NCI-H460 (cell line): ENCODE results near the gene OSBPL10. TPM values are rescaled to one million over a fixed set of nuclear protein-coding genes. Genes with fewer than 3 reads are reported as not detected.
"Not testable (repeated sequence)": the region's sequence is repeated elsewhere in the genome, so short reads cannot be mapped to it uniquely, and the experiment has no call there.

Source experiments
- DNase-seq: peaks from one replicate; pipeline ENCODE4 v3.0.0-alpha.2; 2016; ENCODE audit warnings: low read depth; ENCODE audit errors: extremely low read depth
- total RNA-seq: library from RNA; depleted of rRNA; stranded (reverse); fragments of >200 nt; shearing (Covaris generic); gene quantifications from 2 replicates; pipeline ENCODE4 v1.2.3, GENCODE V29; 2014

Gene OSBPL10
- total RNA-seq, 1 experiment from 2014 or later: 3.0 TPM

DNA sequence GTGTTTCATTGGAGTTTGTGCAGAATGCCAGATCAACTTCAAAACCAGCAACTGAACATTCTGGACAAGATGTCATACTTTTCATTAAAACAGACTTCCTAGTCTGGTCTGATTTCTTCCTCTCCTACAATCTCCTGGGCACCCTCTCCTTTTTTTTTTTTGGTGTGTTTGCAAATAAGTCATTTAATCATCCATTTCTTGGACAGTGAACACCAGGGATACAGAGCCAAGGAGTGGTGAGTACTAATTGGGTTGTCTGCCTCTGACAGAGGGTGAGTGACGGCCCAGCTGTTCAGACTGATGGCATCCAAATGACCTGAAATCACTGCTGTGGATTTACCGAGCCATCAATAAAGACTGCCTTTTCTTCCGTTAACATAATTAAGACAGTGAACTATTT lies 290.3 kb downstream of the OSBPL10 start:
- DNase-seq: no peak

DNA sequence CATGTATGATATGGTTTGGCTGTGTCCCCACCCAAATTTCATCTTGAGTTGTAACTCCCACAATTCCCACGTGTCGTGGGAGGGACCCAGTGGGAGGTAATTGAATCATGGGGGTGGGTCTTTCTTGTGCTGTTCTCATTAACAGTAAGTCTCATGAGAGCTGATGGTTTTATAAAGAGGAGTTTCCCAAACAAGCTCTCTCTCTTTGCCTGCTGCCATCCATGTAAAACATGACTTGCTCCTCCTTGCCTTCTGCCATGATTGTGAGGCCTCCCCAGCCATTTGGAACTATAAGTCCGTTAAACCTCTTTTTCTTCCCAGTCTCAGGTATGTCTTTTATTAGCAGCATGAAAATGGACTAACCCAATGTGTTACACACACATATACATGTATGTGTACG lies 291.5 kb downstream of the OSBPL10 start:
- DNase-seq: not testable (repeated sequence)

DNA sequence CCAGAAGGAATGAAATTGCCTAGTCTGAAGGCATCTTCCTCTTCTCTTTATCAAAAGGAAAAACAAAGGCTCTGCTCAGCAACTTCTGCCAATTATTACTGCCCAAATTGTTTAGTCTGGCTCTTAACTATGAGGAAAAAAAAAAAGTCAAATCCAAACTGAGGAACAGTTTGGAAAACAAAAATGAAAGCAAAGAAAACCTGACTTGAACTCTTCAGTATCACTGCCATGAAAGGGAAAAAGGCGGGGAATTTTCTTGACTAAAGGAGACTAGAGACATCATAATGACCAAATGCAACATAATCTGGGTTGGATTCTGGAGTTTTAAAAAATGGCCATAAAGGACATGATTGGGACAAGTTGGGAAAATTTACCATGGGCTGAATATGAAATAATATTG lies 292.1 kb downstream of the OSBPL10 start:
- no peak for DNase-seq

DNA sequence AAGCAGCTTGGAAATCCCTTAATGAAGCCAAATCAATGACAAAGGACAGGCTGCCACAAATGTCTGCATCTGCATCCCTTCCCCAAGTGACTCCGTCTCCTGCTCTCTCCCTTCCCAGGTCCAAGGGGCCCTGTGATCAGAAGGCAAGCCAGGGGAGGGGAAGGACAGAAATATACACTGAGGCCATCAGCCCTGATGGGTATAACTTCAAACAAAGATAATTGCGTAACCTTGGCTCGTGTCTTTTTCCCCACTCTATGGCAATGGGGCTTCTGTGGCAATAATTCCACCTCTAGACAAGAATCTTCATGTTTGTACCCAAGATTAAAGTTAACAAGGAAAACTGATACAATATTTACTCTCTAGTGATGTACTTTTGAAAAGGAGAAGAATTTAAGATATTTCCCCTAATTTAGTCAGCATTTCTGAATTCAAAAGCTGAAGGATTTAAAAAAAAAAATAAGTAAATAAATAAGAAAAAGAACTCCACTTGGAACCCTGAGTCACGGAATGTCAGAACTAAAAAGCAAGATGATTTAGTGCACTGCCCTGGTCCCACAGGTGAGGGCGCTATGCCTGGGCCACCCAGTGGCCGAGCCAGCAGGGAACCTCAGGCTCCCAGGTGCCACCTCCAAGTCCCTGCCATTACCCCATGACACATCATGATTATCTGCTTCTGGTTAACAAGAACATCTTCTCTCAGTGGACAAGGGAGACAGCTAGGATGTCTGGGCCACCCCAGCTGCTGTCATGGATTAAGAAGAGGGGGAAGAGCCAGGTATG lies 293.9 kb downstream of the OSBPL10 start:
- DNase-seq: no peak

DNA sequence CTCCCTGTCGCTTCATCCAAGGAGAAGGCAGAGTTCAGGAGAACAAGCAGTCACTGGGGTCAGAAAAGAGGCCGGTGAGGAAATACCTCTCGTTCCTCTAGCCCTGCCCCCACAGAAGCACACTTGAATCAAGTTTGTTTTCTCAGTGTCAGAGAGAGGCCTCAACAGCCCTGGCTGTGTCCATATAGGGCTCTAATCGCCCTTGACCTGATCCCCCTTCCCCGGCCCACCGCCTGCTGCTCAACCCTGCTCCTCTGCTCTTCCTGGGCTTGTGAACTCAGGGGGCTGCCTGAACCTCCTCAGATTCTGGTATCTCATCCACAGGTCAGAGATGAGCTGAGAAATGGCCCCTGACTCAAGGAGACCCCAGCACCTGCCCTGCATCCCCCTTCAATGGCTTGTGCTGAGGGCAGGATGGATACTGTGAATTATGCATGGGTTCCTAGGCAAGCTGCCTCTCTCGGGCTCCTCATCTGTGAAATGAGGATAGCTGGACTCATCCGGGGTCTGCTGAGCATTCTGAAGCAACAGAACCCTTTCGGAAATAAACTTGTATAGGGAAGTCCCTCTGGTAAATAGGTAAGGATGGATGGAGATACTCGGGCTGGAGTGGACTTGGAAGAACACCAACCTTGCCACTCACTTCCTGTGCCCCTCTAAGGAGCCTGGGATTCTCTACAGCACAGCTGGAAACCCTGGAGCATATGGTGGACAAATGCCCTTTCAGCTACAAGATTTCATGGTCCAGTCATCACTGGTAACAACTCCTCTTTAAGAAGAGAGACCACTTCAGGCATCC lies 300.8 kb downstream of the OSBPL10 start:
- DNase-seq: no peak

DNA sequence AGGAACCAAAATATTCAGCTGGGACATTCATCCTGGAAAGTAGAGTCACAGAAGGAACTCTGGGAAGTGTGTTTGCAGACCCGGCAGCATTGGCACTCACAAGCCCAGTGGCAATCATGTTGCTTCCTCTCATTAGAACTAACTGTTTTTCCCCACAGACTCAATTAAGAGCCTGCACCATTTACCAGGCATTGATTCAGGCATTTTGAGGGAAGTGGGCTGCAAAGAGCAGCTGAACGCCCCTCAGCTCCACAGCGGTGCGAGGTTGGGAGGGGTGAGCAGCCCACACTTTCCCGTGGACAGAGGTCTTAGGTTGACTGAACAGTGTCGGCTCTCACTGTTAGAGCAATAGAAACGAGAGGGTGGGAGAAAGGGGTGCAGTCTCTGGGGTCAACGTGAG lies 304.5 kb downstream of the OSBPL10 start:
- no peak for DNase-seq

DNA sequence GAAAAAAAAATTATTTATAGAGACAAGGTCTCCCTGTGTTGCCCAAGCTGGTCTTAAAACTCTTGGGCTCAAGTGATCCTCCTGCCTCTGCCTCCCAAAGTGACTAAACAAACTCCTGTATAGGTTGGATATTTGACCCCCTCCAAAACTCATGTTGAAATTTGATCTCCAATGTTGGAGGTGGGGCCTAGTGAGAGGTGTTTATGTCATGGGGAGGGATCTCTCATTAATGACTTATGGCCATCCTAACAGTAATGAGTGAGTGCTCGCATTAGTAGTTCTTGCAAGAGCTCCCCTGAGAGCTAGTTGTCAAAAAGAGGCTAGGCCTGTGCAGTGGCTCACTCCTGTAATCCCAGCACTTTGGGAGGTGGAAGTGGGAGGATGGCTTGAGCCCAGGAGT lies 307.1 kb downstream of the OSBPL10 start:
- no peak for DNase-seq

DNA sequence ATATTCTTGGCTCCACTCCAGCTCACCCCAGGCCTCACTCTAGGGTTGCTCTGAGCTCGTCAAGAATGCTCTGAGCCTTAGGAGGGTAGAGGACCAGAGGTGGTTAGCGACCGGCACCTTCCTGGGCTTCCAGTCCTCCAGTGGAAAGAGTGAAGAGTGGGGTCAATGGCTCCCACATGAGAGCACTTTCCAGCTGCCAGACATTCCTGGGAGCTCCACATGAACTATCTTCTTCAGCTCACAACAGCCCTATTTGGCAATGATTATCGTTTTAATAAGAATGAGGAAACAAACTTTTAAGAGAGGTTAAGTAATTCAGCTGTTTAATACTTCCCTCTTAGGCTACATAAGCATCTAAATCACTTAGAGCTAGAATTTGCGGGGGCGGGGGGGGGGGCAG lies 309.1 kb downstream of the OSBPL10 start:
- no peak for DNase-seq

DNA sequence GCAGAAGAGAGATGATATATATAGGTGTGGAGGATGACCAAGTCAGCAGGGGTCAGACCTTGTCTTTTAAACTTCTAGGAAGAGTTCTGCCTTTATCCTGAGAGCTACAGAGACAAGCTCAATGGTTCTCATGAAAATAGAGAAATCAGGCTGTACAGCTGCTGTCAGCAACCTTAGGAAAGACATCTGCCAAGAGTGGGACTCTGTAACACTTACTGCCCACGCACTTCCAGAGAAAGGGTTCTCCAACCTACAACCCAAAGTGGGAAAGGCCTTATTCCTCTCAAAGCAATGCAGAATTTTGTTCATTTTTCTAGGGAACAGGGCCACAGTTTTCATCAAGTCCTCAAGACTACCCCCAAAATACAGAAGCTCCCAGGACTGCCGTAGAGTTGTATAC lies 309.6 kb downstream of the OSBPL10 start:
- no peak for DNase-seq

DNA sequence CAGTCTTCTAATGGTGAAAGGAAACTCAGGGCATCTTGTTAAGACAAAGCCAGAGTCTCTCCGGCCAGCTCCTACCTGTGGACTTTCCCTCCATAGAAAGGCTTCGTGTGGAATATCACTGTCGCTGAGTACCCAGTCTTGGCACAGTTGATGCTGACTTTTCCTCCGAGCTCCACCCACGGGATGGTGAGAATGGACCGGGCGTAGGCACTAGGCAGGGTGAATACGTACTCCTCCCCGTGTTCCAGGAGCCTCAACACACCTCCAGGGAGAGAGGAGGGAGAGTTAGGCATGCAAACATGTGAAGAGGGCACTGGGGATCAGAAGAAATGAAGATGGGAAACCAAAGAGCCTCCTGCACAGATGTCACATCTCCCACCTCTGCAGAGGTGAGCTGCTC lies 310.3 kb downstream of the OSBPL10 start:
- DNase-seq: no peak

DNA sequence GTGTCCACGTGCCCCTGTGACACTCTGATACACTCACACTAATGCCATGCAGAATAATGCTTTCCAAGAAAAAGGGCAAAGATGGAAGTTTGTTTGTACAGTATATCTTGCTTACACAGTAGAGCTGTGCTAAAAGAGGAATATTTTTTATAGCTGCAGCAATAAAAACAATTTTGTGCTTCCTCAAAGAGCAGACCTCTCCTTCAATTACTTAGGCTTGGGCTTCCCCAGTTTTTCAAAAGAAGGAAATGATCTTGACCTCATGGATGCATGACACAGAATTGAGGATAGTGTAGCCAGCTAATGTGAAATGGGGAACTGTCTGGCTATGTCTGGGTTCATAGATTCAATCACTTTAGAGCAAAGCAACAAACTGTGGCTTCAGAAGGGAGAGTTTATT lies 310.9 kb downstream of the OSBPL10 start:
- DNase-seq: no peak

DNA sequence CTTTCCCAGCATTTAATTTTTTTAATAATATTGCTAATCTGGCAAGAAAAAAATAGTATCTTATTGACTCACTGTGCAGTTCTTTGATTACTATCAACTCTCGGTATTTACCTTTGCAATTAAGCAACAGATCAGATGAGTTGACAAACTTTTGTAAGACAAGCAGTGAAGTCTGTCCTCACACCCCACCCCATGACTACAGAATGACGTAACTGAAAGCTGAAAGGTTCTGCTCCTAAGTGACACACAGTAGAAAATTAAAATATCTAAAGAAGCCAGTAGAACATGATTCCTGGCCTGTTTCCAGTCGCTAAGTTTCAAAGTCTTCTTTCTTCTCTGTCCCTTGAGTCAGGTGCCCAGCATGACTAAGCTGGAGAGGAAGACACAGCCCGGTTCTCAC lies 312.8 kb downstream of the OSBPL10 start:
- no peak for DNase-seq

DNA sequence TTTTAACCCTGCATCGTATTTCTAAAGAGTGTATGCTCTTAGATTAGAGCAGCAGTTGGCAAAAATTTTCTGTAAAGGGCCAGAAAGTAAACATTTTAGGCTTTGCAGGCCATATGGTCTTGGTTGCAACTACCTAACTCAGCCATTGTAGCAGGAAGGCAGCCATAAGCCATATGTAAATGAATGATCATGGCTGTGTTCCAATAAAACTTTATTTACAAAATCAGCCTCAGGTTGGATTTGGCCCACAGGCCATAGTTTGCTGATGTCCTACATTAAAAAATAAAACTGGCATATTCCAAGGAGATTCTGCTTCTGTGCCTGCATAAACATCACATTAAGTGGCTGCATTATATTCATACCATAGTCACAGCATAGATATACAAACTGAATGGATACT lies 313.5 kb downstream of the OSBPL10 start:
- DNase-seq: no peak

DNA sequence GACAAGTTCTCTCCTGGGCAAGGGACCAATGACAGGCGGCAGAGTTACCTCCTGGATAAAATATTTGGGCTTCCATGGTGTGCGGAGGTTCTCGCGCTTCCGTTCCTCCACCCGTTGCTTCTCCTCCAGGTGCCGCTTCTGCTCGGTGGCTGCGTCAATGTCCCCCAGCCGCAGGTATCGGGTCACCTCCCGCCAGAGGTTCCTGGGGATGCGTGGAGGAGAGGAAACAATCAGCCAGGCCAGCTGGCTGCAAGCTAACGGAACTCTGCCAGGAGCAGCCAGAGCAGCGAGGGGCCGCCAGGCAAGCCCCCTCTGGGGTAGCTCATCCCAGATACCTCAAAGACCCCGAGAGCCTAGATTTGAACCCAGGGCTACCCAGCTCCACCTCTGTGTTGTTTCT lies 317.0 kb downstream of the OSBPL10 start:
- no peak for DNase-seq

DNA sequence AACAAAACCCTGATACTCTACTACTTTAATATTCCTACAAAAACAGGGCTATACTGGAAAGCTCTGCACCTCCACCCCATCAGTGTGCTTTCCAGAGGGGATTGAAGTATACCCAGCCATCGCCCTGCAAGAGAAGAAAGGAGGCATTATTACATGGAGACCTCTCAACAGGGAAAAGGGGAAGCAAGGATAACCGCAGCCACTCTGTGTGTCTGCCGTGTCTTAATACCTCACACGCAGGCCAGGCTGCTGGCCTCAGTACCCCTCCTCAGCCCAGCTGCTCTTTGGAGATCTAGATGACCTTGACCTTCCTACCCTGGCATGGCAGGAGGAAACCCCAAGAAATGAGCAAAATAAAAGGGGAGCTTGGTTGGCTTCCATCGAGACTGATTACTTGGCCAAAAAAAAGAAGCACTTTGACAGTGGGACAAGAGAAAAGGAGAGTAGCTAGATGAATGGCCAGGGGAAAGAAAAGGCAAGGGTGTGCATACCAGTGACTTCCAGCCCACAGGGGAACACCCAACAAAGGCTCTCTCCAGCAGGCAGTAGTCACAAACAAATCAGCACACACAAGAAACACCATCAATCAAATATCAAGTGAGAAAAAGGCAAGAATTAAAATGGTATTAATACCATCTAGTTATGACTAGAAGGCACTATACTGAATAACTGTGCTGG lies 318.9 kb downstream of the OSBPL10 start:
- DNase-seq: no peak

DNA sequence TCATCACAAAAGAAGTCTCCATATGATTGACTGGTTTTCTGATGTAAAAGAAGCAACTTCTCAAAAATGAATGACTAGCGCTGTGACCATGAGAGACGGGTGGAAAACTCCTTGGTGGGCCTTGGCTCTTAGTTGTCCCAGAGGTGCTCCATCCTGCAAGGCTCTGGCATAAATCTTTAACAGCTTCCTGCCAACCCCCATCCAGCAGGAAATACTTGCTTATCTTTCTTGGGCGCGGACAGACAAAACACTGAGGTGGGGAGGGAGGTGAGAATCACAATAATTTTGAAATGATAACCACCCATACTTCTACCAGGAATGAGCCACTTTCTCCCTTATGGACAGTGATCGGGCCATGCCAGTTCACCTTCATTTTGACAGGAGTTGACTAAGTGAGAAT lies 319.8 kb downstream of the OSBPL10 start:
- no peak for DNase-seq

DNA sequence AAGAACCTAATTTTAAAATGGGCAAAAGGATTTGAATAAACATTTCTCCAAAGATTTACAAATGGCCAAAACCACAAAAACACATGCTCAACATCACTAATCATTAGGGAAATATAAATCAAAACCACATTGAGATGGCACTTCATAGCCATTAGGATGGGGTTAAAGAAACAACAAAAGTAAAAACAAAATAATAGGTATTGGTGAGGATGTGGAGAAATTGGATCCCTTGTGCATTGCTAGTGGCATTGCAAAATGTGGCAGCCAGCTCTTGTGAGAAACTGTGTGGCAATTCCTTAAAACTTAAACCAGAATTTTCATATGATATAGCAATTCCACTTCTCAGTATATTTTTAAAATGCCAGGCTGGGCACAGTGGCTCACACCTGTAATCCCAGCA lies 321.8 kb downstream of the OSBPL10 start:
- no peak for DNase-seq

DNA sequence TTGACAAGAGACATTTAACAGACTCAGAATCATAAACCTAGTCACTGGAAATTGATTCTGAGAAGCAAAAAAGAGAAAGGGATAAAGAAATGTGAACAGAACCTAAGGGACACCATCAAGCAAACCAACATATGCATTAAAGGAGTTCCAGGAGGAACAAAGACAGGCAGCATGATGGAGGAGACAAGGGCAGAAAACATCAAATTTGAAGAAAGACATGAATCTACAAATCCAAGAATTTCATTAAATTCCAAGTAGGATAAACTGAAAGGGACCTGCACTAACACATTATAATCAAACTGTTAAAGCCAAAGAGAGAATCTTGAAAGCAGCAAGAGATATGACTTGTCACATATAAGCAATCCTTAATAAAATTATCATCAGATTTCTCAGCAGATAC lies 326.1 kb downstream of the OSBPL10 start:
- no peak for DNase-seq

DNA sequence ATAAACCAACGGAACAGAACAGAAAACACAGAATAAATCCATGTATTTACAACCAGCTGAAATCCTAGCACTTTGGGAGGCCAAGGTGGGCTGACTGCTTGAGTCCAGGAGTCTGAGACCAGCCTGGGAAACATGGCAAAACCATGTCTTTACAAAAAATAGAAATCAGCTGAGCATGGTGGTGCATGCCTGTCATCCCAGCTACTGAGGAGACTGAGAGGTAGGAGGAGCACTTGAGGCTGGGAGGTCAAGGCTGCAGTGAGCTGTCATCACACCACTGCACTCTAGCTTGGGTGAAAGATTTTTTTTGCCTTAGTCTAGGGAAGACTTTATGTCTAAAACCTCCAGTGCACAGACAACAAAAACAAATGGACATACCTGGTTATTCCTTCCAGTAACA lies 327.6 kb downstream of the OSBPL10 start:
- DNase-seq: no peak

DNA sequence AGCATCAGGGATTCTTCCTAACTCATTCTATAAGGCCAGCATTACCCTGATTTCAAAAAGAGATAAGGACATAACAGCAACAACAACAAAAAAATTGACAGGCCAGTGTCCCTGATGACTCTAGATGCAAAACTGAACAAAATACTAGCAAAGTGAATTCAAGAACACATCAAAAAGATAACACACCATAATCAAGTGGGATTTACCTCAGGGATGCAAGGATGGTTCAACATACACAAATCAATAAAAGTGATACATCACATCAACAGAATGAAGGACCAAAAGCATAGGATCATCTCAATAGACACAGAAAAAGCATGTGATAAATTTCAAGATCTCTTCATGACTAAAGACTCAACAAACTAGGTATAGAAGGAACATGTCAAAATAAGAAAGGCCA lies 328.8 kb downstream of the OSBPL10 start:
- DNase-seq: no peak

DNA sequence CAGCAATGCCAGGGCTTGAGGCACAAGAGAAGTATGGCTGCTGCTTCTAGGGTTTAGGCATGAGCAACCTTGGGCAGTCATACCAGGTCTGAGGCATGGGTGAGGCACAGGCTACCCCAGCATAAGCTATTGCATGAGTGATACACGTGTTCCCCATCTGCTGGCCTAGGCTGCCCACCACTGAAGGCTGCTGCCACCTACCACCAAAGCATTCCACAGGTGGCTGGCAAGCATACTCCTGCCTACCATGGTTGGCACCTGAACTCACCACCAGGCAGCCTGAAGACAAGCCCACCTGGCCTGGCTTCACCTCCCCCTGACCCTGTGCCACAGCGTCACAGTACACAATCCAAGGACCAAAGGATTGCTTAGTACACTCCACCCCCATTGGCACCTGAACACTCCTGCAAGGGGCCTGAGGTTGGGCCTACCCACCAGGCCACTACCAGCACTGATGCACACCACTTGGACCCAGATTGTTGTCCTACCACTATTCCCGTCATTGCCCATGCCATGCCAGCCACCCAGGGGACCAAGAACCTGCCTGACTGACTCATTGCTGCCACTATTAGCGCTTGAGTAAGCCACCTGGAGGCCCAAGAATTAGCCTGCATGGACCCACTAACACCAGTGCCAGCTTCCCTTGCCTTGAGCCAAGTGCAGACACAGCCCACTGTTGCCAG lies 332.6 kb downstream of the OSBPL10 start:
- DNase-seq: no peak
